GM19240 (cell line): ENCODE data around the gene ACTR3.

ENCODE experiments used
- DNase-seq: peaks from one replicate; pipeline ENCODE4 v3.0.0; 2011; ENCODE audit warnings: low spot score; ENCODE audit not compliant: insufficient read length

ACTR3 gene

GRCh38 chr2:113876503-113877387 is 13.1 kb upstream of the ACTR3 start:
- DNase-seq, result no peak

GRCh38 chr2:113877711-113878598 is 11.9 kb upstream of the ACTR3 start:
- no peak for DNase-seq

GRCh38 chr2:113878743-113879142 is 11.1 kb upstream of the ACTR3 start:
- DNase-seq, result no peak

- DNase-seq, result no peak
Measured at GRCh38 chr2:113879457-113879856, 10.4 kb upstream of the ACTR3 start.

- DNase-seq, result peak; percentile 79
Measured at GRCh38 chr2:113886479-113887008, 3.3 kb upstream of the ACTR3 start.

GRCh38 chr2:113887009-113887792 is 2.7 kb upstream of the ACTR3 start:
- DNase-seq, result no peak

- no peak for DNase-seq
Measured at GRCh38 chr2:113888641-113889470, 1.0 kb upstream of the ACTR3 start.

- DNase-seq, result no peak
Measured at GRCh38 chr2:113890253-113891235, 655 bp downstream of the ACTR3 start.

- no peak for DNase-seq
Measured at GRCh38 chr2:113891265-113891959, 1.5 kb downstream of the ACTR3 start.

- DNase-seq, result no peak
Measured at GRCh38 chr2:113892004-113892710, 2.3 kb downstream of the ACTR3 start.

GRCh38 chr2:113894156-113894743 is 4.4 kb downstream of the ACTR3 start:
- no peak for DNase-seq

- DNase-seq, result no peak
Measured at GRCh38 chr2:113895301-113895700, 5.4 kb downstream of the ACTR3 start.

- no peak for DNase-seq
Measured at GRCh38 chr2:113895819-113896563, 6.1 kb downstream of the ACTR3 start.

GRCh38 chr2:113896791-113897190 is 6.9 kb downstream of the ACTR3 start:
- DNase-seq, result no peak

GRCh38 chr2:113898081-113898480 is 8.2 kb downstream of the ACTR3 start:
- DNase-seq, result no peak

- no peak for DNase-seq
Measured at GRCh38 chr2:113899166-113899565, 9.3 kb downstream of the ACTR3 start.

- DNase-seq, result no peak
Measured at GRCh38 chr2:113901943-113902342, 12.1 kb downstream of the ACTR3 start.
